NB4 (cell line): ENCODE data around the gene MED13L.

Experiments used
- CTCF ChIP-seq: IDR thresholded peaks from one replicate; pipeline ENCODE4 v1.5.1; 2012; ENCODE audit warnings: low read depth, low read length
- POLR2A ChIP-seq: IDR thresholded peaks from 2 replicates; pipeline ENCODE4 v1.6.1; 2011; ENCODE audit warnings: mild to moderate bottlenecking; ENCODE audit not compliant: insufficient read length; ENCODE audit errors: extremely low read depth

DNA sequence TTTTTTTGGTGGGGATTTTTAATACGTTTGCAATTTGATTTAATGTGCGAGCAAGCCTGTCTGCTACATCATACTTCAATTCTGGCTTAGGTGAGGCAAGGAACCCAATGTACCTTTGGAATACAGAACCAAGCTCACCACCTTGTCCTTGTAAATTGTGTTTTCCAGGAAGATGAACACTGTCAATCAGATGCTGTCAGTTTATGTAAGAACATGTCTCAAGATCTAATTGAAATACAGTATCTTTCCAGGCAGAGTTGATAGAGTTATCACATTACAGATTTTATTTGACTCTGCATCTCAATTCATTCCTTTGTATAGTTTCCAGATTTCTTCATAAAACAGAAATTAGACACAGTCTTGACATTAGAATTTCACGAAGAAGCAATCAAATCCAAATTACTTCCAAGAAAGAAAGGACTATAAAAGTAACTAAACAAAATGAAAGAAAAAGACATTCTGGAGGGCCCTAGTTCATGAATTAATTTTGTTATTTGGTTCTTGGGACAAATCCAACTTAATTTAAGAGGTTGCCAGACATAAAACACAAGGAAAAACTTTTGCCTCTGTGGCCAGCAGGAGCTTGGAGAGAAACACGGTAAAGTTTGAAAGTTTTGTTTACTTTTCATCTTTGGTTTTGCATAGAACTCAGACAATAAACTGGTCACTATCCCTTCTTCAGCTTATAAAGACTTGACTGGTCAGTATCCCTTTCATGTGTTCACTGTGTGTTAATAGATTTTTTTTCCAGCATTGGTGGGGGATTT is 16.4 kb upstream of the MED13L start:
- TF ChIP-seq CTCF (no peak), POLR2A (no peak)
